Measurements from ENCODE around the gene PSD2.

Gene PSD2

DNA sequence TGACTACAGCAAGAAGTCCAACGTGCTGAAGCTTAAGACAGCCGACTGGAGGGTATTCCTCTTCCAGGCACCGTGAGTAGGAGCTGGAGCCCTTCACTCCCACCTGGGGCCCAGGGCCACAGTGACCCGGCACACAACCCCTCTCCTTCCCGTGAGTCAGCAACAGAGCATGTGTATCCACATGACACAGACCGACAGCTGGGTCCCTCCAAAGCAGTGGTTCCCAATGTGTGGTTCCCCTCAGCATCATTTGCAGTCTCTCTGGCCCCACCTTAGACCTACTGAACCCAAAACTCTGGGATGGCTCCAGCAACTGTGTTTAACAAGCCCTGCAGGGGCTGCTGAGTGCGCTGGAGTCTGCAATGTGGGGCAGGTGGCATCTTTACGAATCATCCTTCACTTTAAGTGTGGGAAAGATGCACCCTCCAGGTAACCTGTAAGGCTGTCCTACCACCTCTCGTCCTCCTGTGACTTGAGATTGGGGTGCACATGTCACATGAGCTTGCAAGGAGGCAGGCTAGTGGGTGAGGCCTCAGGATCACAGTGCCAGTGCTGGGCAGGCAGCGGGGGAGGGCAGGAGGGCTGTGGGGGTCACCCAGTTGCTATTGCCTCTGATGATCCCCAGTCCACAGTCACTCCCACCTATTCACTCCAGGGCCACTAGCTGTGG lies 42.2 kb downstream of the PSD2 start:
- no peak for DNase-seq (ENCODE audit: low spot score)
- CTCF ChIA-PET: interaction anchor here (0.9 to 1.8 kb wide), 3 partner anchors 51 to 131 kb away, joined by 3 to 7 read pairs (median 3); no protein-coding TSS in a partner anchor
- POLR2A ChIA-PET (ENCODE audit: low non-redundant PET): no interaction called here

DNA sequence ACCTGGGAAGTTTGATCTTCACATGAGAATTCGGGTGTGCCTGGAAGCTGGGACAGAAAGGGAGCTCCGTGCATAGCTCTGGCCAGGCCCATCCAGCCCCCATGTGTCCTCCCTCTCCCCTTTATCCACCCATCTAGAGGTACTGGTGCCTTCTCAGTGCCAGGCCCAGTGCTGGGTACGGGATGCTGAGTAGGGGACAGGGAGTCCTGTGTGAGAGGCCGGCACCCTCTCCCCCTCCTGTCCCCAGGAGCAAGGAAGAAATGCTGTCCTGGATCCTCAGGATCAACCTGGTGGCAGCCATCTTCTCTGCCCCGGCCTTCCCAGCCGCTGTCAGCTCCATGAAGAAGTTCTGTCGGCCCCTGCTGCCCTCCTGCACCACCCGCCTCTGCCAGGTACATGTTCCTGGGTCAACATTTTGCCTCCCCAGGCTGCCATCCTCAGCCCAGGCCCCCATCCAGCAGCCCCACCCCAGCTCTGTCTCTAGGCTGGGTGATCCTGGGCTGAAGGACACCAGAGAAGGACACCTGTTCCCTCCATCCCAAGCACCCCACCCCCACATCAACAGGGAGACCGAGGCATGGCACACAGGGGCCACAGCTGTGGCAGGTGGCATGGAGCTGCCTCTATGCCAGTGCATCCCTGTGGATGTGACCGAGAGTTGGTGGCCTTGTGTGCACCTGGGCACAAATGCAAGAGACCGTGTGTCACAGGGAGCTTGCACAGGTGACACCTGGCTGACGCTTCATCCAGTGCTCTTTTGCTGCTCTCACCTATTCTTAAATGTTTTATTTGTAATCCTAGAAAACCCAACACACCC lies 43.0 kb downstream of the PSD2 start:
- CTCF ChIA-PET: interaction anchor here (0.7 to 1.8 kb wide), 4 partner anchors 51 to 130 kb away, joined by 3 to 7 read pairs (median 4); no protein-coding TSS in a partner anchor
- no peak overlapping the region for H3K27ac ChIP-seq
- TF ChIP-seq, protein P1, sequence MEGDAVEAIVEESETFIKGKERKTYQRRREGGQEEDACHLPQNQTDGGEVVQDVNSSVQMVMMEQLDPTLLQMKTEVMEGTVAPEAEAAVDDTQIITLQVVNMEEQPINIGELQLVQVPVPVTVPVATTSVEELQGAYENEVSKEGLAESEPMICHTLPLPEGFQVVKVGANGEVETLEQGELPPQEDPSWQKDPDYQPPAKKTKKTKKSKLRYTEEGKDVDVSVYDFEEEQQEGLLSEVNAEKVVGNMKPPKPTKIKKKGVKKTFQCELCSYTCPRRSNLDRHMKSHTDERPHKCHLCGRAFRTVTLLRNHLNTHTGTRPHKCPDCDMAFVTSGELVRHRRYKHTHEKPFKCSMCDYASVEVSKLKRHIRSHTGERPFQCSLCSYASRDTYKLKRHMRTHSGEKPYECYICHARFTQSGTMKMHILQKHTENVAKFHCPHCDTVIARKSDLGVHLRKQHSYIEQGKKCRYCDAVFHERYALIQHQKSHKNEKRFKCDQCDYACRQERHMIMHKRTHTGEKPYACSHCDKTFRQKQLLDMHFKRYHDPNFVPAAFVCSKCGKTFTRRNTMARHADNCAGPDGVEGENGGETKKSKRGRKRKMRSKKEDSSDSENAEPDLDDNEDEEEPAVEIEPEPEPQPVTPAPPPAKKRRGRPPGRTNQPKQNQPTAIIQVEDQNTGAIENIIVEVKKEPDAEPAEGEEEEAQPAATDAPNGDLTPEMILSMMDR (conservative IDR thresholded peaks at IDR 0.05; ENCODE audit: low read depth): no peak
- DNase-seq (ENCODE audit: low spot score): no peak
- POLR2A ChIA-PET (ENCODE audit: low non-redundant PET): interaction anchor here (0.5 kb wide), 2 partner anchors 12 to 707 kb away, joined by 3 read pairs; no protein-coding TSS in a partner anchor

More for the DNA sequence above, 42.2 kb downstream of the PSD2 start:
- TF ChIP-seq, protein P1 (conservative IDR thresholded peaks at IDR 0.05; ENCODE audit: low read depth): no peak
- no peak overlapping the region for H3K27ac ChIP-seq

DNA sequence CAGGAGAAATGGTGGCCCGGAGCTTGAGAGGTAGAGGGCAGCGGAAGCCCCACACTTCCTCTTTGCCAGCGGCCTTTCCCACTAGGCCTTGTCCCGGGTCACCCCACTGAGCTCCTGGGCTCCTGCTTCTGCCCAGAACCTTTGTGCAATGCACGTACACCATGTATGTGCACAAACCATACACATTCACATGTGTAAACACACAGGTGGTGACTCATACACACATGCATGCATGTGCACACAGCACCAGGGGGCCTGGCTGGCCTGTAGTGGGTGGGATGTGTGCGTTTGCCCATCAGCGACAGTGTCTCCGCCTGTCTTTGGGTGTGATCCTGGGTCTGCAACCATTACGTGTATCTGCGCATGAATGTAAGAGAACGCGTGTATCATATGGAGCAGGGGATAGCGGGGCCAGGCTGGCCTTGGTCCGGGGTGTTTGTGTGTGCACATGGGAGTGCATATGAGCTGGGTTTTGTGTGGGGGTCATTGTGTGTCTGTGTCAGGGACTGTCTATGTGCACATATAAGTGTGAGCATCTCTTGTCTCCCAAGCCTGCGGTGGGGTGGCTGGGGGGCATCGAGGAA lies 43.7 kb downstream of the PSD2 start:
- DNase-seq (ENCODE audit: low spot score): no peak
- TF ChIP-seq, protein P1 (conservative IDR thresholded peaks at IDR 0.05; ENCODE audit: low read depth): no peak
- POLR2A ChIA-PET (ENCODE audit: low non-redundant PET): no interaction called here
- H3K27ac ChIP-seq: no peak overlapping the region
- CTCF ChIA-PET: interaction anchor here (0.6 to 1.4 kb wide), 3 partner anchors 52 to 74 kb away, joined by 3 to 6 read pairs (median 3); no protein-coding TSS in a partner anchor

DNA sequence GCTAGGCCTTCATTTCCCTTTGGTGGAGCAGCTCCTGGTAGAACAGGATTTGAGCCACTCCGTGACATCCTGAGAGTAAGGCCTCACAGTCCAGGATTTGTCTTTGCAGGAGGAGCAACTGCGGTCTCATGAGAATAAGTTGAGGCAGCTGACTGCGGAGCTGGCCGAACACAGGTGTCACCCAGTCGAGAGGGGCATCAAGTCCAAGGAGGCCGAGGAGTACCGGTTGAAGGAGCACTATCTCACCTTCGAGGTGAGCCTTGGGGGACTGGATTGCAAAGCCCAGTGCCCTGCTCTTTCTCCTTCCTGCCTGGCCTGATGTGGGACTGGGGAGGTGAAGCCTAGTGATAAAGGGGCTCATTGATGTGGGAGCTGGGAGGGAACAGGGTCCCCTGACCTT lies 44.3 kb downstream of the PSD2 start:
- ChIA-PET POLR2A (ENCODE audit: low non-redundant PET) (no interaction called here), CTCF (interaction anchor here (0.6 kb wide), 2 partner anchors 65 to 98 kb away, joined by 3 to 6 read pairs; no protein-coding TSS in a partner anchor)
- no peak overlapping the region for H3K27ac ChIP-seq
- TF ChIP-seq, protein P1 (conservative IDR thresholded peaks at IDR 0.05; ENCODE audit: low read depth): no peak
- no peak for DNase-seq (ENCODE audit: low spot score)

DNA sequence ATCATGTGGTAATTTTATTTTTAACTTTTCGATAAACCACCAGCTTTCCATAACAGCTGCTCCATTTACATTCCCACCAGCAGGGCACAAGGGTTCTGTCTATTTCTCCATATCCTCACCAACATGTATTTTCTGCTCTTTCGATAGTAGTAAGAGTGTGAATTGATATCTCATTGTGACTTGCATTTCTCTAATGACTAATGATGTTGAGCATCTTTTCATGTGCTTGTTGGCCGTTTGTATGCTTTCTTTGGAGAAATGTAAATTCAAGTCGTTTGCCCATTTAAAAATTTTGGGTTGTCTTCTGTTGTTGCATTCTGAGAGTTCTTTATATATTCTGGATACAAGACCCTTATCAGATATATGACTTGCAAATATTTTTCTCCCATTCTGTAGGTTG lies 45.9 kb downstream of the PSD2 start:
- no peak overlapping the region for H3K27ac ChIP-seq
- DNase-seq (ENCODE audit: low spot score): no peak
- POLR2A ChIA-PET (ENCODE audit: low non-redundant PET): no interaction called here
- CTCF ChIA-PET: no interaction called here
- TF ChIP-seq, protein P1 (conservative IDR thresholded peaks at IDR 0.05; ENCODE audit: low read depth): no peak

DNA sequence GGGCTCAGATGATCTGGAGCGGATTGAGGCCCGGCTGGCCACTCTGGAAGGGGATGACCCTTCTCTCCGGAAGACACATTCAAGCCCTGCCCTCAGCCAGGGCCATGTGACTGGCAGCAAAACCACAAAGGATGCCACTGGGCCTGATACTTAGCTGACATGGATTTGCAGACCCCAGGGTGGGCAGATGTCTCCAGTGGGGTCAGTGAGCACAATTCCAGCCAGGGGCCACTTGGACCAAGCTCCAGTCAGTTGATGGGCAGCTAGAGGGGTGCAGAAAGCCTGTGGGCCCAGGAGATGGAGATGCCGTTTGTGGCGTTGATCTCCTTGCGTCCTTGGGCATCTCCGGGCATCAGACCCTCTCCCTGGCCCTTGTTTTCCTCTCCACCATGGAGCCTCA lies 46.7 kb downstream of the PSD2 start:
- POLR2A ChIA-PET (ENCODE audit: low non-redundant PET): no interaction called here
- CTCF ChIA-PET: interaction anchor here (0.7 to 4.3 kb wide), 2 partner anchors 9 to 54 kb away, joined by 5 to 29 read pairs; no protein-coding TSS in a partner anchor
- TF ChIP-seq, protein P1 (conservative IDR thresholded peaks at IDR 0.05; ENCODE audit: low read depth): no peak
- DNase-seq (ENCODE audit: low spot score): no peak
- no peak overlapping the region for H3K27ac ChIP-seq
